Stimulated activated CD8-positive, alpha-beta memory T cell treated with anti-CD3 and anti-CD28 coated beads, Interleukin-7, amount 100 ng/mL, for 4 hours (primary cell): Measurements from ENCODE around the gene SMG9.

Experiments
- DNase-seq, 2 donors: peaks; one replicate each; pipeline ENCODE4 v3.0.0-alpha.2; 2020; ENCODE audit warnings: low read depth in 2 of 2

Gene SMG9

DNA sequence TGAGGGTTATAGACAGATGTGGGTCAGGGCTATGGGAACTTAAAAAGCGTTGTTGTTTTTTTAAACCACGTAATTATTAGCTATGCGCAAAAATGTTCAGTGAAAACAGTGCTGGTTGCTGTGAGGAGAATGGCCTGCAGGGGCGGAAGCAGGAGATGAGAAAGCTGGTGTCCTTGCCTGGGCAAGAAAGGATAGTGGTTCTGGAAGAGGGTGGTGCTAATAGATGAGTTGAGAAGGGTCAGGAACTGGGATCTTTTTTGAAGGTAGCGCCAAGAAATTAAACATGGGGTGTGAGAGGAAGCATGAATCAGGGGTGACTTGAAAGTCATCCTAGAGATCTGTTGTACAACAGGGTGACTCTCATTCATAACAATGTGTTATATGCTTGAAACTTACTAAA lies 4.8 kb upstream of the SMG9 start:
- no peak for DNase-seq

DNA sequence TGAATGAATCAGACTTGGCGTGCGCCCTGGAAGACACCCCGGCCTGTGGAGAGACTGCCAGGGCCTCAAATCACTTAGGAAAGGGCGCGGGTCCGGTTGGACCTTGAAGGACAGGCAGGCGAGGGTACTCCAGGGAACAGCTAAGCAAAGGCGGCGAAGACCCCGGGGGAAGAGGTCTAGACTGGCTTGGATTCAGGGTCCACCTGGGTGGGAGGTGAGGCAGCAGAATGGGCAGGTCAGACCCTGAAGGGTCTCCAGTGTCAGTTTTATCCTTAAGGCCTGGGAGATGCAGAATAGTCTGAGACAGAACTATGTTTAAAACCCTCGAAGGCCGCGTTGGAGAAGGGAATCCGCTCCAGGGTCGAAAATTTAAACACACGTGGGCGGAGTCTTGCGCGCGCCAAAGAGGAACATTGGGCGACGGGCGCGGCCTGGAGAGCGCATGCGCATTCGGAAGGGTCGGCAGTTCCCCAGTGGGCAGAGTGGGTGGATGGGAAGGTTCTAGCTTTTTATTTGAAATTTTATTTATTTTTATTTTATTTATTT lies 567 bp upstream of the SMG9 start:
- peak; percentile 63 to 69 for DNase-seq

DNA sequence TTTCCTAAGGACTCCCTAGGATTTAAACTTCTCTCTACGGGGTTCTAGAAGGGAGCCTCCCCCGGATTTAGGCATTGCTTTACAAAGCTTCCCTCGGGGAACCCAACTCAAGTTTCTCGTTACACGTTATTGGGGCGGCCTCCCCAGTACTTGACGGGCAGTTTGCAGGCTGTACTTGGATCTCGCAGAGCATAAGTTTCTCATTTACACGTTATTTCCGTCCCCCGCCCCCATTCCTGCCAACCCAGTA lies 584 bp downstream of the SMG9 start:
- DNase-seq = no peak

DNA sequence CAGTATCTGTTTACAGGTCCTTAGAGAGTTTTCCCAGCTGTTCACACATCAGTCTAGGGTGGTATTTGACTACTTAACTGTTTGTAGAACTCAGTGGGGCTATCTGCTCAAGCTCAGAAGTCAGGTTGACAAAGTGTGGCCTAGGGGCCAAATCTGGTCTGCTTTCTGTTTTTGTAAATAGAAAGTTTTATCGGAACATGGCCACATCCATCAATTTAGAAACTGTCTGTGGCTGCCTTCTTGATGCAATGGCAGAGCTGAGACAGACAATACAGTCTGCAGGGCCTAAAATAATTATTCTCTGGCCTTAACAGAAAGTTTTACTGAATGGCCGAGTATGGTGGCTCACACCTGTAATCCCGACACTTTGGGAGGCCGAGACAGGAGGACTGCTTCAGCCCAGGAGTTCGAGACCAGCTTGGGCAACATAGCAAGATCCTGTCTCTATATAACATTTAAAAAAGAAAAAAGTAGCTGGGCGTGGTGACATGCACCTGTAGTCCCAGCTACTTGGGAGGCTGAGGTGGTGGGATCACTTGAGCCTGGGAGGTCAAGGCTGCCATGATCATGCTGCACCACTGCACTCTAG lies 2.4 kb downstream of the SMG9 start:
- no peak for DNase-seq

DNA sequence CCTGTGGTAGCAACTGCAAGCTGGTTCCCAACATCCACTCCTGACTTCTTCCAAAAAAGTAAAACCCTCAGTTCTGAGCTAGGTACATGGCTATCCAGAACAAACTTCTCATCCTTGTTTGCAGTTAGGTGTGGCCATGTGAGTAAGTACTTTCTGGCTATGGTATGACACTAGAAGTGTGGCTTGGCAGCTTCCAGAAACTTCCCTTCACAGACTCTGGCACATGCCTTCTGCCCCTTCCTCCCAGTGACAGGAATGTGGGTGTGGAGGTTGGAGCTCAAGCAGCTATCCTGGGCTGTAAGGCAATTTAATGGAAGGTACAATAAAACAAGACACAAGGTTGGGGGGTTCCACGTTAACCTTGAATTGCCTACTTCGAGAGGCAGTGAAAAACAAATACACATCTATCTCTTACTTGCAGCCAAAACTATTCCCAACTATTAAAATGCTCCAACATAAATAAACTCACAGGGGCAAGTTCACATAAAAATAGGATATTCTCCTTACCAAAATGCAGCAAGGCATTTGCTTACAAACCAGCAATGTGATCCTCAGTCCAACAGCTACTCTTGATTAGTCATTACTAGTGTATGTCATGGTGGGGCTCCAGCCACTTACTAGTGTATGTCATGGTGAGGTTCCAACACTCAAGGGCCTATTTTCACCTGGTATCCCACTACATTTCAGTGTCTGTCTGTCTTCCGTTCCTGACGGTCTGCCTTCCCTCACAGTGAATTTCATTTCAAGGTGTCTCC lies 3.1 kb downstream of the SMG9 start:
- DNase-seq = no peak

DNA sequence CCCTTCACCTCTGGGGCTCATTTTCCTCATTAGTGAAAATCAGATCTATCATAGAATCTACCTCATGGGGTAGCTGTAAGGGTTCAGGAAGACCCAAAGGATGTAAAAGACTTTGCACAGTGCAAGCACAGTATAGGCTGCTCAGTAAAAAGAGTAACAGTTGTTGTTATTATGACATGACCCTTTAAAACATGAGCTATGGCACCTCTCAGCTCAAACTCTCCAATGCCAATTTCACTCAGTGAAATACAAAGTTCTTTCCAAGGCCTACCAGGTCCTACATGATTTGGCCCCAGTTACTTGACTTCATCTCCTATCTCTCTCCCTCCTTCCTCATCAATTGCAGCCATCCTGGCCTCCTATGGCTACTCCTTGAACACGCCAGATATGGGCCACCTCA lies 4.9 kb downstream of the SMG9 start:
- DNase-seq = no peak

DNA sequence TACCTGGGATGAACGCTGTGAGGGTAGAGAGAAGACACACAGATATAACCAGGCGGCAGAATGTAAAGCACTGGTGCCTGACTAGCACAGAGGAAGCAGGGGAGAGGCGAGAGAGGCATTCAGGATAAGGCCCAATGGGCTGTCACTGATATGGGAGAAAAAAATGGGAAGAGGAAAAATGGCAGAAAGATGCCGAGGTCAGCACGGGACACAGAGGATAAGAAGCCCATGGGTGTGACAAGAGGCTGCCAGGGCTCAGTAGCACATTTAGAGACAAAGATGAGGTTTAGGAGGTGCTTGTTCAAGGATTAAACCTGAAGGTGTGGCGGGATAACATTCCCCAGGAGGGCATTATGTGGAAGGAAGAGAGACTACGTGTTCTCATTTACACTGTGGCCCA lies 5.6 kb downstream of the SMG9 start:
- DNase-seq = no peak

DNA sequence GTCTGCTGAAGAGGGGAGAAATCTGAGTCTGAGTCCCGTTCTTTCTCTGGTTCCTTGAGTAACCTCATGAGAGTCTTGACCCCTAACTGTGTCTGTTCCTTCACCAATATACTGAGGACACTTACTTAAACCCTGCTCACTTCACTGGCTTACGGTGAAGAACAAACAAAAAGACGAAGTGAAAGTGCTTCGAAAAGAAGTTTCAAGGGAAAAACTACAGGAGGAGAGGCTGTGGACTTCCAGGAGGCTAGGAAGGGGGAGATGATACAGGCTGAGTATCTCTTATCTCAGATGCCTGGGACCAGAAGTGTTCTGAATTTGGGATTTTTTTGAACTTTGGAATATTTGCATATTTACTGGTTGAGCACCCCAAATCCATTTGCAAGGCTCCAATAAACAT lies 6.1 kb downstream of the SMG9 start:
- DNase-seq = no peak

DNA sequence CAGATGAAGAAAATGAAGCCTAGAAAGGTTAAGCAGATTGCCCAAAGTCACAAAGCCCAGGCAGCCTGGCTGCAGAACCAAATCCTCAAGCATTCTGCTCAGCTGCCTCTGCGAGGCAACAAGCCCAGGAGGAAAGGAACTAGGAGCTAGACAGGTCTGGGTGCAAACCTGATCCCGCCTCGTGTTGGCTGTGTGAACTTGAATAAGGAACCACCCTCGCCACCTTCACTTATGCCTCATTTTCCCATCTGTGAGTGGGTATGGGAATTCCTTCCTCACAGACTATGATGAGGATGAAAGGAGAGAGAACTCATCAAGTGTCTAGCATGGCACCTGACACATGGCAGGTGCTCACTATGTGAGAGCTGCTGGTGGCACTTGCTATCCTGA lies 6.6 kb downstream of the SMG9 start:
- no peak for DNase-seq

DNA sequence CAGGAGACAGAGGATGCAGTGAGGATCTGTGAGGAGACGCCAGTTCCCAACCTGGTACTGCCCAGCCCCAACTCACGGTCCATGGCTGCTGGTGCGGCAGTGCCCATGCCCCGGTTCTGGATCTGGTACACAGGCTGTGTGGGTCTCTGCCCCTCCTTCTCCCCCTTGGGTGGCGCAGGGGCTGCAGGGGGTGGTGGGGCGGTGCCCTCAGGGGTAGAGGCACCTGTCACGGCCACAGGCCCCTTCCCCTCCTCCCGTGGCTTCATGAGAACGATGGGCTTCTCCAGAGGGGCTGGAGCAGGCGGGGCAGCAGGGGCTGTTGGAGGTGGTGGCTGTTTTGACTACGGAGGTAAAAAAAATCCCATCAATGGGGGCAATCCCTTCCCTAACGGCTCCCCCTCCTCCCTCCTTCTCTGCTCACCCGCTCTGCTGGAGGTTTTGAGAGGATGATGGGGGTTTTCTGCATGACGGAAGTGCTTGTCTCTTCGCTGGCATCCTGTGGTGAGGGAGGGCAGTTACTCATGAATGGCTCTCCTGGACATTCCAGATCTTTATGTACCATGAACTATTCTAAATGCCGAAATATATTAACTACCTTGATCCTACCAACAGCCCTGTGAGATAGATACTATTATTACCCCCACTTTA lies 7.1 kb downstream of the SMG9 start:
- DNase-seq = no peak

DNA sequence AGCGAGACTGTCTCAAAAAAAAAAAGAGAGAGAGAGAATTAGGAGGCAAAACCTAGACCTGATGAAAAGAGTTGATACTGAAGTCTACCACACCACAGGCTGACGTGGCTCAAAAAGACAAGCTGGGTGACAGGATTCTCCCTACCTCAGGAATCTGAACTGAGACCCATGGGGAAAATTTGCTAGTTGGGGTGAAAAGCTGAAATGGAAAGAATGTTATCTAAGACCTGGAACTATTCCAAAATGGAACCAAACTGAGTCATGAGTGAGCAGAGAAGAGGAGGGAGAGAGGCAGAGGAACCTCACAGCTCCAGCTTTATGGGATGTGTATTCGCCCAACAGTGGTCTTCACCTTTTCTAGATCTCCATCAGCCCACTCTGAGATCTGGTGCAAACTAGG lies 11.7 kb downstream of the SMG9 start:
- no peak for DNase-seq

DNA sequence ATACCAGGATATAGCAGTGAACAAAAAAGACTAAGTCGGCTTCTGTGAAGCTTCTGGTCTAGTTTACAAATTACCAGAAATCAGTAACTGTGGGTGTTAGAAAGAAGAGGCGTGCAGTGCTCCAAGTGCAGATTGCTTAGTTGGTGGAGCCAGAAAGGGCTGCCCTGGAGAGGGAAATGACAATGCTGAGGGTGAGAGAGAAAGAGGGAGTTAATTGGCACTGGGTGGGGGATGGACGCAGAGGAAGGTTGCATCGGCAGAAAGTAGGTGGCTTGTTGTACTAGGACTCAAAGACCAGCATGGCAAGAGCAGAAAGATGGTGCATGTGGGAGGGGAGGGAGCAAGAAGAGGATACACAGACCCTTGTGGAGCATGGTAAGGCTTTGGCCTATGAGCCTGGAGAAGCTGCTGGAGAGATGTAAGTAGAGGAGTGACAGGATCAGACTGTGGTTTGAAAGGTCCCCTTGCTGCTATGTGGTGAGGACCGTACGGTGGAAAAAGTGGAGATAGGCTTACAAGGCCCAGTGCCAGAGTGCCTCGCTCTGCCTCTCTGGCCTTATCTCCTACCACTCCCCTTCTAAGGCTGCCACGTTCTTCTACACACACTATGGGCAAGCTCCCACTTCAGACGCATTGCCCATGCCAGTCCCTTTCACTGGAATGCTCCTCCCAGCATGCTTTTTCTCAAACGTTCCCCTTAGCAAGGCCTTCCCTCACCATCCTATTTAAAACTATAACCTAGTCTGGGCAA lies 13.5 kb downstream of the SMG9 start:
- no peak for DNase-seq

DNA sequence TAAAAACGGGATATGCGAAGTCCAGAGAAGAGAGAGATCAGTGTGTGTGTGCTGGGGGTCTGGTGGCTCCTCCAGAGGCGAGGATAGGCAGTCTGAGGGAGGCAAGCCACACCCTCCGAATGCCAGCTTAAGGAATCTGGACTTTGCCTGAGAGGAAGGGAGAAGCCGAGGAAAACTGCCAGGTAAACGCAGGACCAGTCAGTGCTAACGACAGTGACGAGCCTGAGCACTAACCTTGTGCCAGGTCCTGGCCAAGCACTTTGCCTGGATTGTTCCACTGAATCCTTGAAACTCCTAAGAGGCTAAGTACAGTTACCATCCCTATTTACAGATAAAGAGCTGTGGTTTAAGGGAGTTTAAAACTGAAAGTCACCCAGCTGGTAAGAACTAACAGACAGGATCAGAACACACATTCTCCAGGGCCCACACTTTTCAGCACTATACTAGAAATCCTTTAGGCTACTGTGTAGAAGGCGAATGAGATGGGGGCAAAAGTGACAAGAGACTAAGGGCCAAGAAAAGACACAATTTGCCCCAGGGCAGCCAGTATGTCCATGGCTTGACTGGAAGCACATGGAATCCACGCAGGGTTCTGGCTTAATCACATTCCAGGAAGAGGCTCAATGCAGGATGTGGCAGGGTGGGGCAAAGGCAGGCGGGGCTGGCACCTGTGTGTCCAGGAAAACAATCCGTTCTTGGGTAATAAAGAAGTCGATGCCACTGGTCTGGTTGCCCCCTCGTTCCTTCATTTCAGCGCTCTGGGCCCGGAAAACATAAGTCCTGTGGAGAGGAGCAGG lies 15.1 kb downstream of the SMG9 start:
- DNase-seq = no peak

DNA sequence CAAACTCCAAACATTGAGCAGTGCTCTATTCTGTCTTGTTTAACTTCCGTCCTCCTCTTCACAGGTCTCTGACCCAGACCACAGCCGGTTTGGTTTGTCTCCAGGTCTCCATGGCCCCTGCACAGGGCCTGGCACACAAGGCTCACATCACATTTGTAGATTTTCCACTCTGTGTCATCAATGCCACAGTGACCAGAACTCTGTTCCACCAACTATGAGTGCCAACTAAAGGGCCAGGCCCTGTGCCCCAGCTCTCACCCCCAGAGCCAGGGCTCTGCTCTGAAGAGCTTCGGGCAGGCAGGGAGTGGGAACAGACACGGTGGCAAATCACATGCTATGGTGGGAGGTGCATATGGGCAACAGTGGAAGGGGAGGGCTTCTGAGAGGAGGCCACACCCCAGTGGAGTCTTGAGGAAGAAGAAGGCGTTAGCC lies 16.0 kb downstream of the SMG9 start:
- DNase-seq = no peak

DNA sequence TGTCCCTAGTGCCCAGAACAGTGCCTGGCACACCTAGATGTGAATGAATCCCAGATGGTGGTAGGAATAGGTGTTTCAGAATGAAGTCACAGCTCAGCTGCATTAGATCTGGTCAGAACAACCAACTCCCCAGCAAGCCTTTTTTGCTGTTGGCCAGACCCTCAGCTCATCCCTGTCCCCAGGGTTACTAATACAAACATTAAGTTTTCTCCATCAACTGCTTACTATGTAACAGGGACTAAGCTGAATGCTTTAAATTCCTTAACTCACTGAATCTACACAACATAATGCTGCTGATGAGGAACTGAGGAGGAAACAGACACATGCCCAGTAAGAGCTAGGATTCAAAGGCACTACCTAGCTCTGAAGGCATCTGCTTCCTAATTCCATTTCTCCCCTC lies 18.8 kb downstream of the SMG9 start:
- DNase-seq = no peak

DNA sequence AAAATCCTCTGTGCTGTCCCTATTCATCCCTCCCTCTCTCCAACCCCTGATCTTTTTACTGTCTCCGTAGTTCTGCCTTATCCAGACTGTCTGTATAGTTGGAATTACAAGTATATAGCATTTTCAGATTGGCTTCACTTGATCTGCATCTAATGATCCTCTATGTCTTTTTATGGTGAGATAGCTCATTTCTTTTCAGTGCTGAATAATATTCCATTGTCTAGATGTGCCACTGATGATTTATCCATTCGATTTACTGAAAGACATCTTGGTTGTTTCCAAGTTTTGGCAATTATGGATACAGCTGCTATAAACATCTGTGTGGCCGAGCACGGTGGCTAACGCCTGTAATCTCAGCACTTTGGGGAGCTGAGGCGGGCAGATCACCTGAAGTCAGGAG lies 19.7 kb downstream of the SMG9 start:
- DNase-seq = no peak

DNA sequence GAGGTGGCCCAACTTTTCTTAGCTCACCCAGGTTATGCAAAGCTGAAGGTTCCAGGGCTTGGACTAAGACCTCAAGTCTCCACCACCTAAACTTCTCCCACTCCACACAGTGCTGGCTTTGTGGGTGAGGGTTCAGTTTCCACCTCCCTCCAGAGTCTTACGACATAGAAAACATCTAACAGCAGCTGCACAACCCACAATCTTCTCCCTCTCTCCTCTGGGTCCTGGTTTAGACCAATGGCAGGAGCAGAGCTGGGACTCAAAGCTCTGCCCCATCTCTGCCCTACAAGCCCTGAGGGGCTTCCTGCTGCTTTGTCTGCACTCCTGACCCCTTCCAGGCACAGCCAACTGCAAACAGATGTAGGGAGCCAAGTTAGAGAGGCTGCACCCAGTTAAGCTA lies 22.9 kb downstream of the SMG9 start:
- no peak for DNase-seq

DNA sequence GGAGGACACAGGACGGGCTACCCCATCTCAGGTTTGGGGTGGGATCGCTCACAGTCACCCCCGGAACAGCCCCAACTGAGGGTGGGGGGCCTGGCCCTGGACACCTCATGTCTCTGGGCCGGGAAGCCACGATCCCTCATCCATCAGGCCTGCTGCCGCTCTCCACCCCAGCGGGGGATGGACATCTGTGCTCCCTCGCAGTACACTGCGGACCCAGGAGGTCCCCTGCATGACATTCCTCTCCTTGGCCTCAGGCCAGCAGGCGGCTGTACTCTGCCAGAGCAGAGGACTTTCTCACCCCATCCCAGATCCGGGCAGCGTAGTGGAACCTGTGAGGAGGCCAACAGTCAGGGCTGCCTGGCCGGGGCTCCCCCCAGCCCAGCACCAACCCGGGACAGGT lies 23.4 kb downstream of the SMG9 start:
- no peak for DNase-seq

DNA sequence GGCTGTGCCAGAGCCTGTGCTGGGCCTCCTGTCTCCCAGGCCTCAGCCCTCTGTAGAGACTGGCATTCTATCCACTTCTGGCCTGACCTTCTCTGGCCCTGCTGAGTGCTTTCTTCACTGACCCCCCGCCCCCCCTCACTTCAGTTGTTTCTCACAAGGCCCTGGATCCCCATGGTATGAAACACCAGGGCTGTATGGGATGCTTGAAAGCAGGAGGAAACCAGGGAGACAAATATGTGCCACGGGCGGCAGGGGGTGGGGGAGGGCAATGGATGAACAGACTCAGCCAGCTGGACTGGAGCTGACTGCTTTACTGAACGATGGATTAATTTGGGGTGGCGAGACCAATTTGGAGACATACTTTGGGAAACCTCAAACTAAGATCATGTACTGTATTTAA lies 24.8 kb downstream of the SMG9 start:
- DNase-seq = no peak

DNA sequence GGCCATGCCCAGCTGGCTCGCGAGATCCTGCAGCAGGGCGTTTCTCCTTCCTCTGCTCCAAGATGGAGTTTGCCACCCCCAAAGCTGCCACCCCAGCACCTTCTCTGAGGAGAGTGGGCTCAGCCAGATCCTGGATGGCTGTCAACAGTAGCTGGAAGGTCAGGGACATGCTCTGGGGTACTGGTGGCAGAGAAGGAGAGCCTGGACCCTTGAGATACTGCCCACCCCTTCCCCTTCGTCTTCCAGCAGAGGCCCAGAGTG lies 27.2 kb downstream of the SMG9 start:
- no peak for DNase-seq

DNA sequence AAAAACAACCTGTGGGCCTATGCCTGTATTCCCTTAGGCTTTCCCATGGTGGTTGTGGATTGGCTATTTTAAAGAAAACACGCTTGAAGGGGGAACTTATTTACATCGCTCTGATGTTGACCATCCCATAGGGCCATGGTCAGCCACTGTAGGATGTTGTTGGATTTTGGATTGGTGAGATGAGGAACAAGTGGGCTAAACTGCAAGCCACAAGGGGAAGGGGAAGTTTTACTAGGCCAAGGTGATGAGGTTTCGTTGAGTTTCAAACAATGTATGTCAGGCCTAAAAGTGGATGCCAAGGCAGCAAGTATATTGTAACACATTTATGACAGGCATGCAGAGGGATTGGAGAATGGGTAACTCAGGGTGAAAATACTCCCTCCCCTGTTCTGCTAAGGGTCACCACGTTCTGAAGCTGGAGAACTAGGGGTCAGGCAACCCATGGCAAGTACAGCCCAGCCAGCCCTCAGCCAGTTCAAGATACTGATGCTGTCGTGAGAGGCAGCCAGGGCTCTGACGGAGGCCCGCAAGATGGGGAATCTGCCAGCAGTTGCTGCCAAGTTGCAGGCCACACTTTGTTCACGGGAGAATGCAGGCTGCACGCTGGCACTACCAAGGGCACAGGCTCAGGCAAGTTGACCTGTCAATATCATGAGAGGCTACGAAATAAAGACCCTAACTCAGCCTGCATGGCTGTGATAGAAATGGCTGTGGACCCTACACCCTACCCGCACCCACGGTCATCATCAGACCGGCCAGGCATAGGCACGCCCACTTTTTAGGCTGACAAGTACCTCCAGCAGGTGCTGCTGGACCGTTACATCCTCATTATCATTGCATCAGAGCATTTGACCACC lies 27.8 kb downstream of the SMG9 start:
- DNase-seq = no peak
